Ramos (cell line): ENCODE measurements around the gene TAX1BP3.

Source experiments
- in situ Hi-C: fragments of 300-500 bp; cut with MboI; formaldehyde crosslinking; loops from one replicate; pipeline ENCODE4 v1.14.3; 2022; ENCODE audit warnings: low sequenced_read_pairs; ENCODE audit not compliant: unreplicated experiment

Gene TAX1BP3

DNA sequence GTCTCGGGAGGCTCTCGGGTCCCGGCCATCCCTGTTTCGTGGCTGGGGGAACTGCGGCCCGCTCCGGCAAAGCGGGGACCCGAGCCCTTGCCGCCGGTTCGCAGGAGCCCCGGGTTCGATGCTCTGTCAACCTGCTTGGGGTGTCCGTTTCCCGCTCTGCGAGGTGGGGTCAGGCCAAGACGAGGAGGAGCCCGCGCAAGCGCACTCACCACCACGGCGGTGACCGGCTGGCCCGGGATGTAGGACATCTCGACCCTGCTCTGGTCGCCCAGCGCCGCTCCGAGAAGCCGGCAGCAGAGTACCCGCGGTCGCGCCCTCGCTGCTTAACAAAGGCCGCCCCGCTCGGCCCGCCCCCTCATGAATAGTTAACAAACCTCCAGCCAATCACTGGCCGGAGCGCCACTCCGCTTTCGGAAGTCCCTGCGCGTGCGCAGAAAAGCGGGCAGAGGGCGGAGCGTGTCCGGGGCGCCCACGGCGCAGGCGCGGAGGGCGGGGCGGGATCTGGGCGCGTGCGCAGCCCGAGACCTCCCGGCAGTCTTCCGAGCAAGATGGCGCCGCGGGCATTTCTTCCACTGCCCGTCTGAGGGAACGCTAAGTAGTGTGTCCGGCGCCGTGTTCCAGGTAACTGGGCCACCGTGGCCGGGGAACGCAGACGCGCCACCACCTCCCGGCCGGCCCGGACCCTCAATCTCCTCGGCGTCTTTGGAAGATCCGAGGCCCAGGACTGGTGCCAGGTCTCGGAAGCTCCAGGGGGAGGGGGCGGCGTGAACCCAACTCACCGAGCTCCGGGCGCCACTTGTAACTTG, at the start of gene TAX1BP3, which contains the start of gene EMC6:
TAX1BP3 (minus strand) TSS at position 300 of the 806 bp plus-strand sequence; CDS start at position 248, 52 bp downstream.
EMC6 (plus strand) TSS at position 534 of the 806 bp plus-strand sequence. CDS start 335 bp downstream, outside the sequence.
- in situ Hi-C loops: no loop called here

DNA sequence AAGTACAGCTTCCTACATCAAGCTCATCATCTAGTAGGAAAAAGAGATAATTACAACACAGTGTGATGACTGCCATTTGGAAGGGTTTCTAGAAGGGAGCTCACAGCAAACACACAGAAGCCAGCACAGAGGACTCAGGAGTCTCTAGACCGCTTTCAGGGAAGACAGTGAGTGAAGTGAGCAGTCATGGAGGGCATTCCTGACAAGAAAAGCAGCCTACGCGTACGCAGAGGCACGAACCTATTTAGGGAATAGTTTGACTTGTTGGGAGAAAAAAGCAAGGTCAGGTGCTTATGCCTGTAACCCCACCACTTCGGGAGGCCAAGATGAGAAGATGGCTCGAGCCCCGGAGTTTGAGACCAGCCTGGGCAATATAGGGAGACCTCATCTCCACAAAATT, 46.9 kb upstream of the TAX1BP3 start:
- in situ Hi-C loops: loop anchor here (25.0 kb wide), 1 partner anchor 672 kb away; no protein-coding TSS in a partner anchor

DNA sequence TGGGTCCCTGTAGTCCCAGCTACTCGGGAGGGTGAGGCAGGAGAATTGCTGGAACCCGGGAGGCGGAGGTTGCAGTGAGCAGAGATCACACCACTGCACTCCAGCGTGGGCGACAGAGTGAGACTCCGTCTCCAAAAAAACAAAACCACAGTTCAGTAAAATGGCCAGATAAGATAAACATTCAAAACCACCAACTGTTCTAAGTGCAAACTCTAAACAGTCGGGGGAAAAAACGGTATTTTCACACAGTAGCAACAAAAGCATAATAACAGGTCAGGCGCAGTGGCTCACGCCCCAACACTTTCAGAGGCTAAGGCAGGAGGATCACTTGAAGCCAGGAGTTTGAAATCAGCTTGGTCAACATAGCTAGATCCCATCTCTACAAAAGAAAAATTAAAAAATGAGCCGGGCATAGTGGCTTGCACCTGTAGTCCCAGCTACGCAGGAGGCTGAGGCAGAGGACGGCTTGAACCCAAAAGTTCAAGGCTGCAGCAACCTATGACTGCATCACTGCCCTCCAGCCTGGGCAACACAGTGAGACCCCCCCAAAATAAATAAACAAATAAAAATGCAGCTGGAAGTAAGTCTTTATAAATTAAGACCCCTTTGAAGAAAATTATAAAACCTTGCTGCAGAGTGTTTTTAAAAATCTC, 44.6 kb upstream of the TAX1BP3 start:
- in situ Hi-C loops: loop anchor here (25.0 kb wide), 1 partner anchor 674 kb away; no protein-coding TSS in a partner anchor

DNA sequence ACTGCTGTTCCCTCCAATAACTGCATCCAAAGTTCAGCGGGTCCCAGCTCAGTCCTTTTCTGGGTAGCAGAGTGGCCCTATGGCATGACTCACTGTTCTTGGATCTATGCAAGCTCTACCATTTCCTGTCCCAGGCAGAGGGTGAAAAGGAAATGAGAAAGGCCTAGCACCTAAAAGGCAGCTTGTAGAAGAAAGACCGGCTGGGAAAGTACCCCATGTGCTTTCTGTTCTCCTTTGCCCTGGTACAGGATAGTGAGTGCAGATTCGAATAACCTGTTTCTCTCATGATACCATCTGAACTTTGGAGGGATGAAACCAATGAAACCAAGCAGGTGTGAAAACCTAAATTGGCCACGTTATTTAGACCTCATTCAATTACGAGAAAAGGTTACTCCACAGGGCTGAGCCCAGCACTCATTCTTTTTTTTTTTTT, 42.6 kb upstream of the TAX1BP3 start:
- in situ Hi-C loops: loop anchor here (25.0 kb wide), 1 partner anchor 676 kb away; no protein-coding TSS in a partner anchor

DNA sequence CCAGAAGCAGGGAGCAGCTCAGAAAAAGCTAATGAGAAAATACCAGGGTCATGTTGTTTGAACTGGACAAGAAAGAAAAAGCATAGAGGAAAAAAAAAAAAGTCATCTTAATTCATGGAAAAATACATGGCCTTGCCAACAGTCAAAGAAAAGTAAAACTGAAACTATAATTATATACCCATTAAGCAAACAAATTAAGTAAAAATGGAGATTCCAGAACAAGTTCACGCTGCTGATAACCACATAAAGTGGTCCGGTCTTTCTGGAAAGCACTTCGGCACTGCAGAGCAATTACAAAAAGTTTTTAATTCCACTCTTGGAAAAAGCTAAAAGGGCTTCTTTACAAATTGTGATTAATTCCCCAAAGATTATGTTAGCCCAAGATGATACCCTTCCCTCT, 40.0 kb upstream of the TAX1BP3 start:
- in situ Hi-C loops: loop anchor here (25.0 kb wide), 1 partner anchor 679 kb away; no protein-coding TSS in a partner anchor

DNA sequence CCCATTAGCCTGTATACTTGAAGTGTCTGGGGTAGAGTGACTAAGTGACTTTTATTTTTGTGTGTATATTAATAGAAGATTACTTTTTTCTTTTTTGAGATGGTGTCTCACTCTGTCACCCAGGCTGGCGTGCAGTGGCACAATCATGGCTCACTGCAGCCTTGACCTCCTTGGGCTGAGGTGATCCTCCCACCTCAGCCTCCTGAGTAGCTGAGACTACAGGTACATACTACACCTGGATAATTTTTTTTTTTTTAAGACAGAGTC, 37.3 kb upstream of the TAX1BP3 start:
- in situ Hi-C loops: loop anchor here (25.0 kb wide), 1 partner anchor 682 kb away; no protein-coding TSS in a partner anchor

GRCh38 chr17:3704931-3705717, 36.7 kb upstream of the TAX1BP3 start:
- in situ Hi-C loops: loop anchor here (25.0 kb wide), 1 partner anchor 682 kb away; no protein-coding TSS in a partner anchor

- in situ Hi-C loops: loop anchor here (25.0 kb wide), 1 partner anchor 685 kb away; no protein-coding TSS in a partner anchor
Measured at GRCh38 chr17:3702041-3702539, 33.7 kb upstream of the TAX1BP3 start.

GRCh38 chr17:3699951-3700350, 31.6 kb upstream of the TAX1BP3 start:
- in situ Hi-C loops: loop anchor here (25.0 kb wide), 1 partner anchor 687 kb away; no protein-coding TSS in a partner anchor

GRCh38 chr17:3698139-3698538, 29.8 kb upstream of the TAX1BP3 start:
- in situ Hi-C loops: no loop called here

DNA sequence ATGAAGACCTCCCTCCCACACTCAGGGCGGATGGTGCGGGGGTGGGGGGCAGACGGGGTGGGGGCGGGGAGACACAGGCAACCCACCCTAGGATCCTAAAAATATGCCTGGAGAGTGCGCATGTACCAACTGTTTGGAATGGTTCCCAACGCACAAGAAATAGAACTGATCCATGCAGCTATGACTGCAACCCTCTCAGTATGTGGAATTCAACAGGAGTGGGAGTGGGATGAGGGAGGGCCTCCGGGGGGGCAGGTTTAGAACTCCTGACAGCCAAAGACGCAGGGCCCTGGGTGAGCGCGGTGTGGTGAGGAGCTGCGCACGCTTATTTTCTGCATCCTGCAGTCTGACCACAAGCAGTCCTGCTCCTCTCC, 28.7 kb upstream of the TAX1BP3 start:
- in situ Hi-C loops: no loop called here

GRCh38 chr17:3695723-3696411, 27.5 kb upstream of the TAX1BP3 start, which contains the start of gene P2RX5:
Gene P2RX5, minus strand, starts transcription at chr17:3696155. Its CDS starts 150 bp downstream, at chr17:3696005.
- in situ Hi-C loops: no loop called here

- in situ Hi-C loops: no loop called here
Measured at GRCh38 chr17:3695129-3695722, 26.8 kb upstream of the TAX1BP3 start.

GRCh38 chr17:3693829-3694231, 25.5 kb upstream of the TAX1BP3 start:
- in situ Hi-C loops: no loop called here

DNA sequence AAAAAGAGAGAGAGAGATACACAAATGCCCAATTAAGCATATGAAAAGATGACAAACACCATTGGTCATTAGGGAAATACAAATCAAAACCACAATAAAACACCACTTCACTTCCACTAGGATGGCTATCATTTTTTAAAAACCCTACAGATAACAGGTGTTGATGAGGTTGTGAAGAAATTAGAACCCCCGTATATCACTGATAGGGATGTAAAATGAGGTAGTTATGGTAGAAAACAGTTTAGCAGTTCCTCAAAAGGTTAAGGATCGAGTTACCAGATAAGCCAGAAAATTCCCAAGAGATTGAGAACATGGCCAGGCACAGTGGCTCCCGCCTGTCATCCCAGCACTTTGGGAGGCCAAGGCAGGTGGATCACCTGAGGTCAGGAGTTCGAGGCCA, 24.8 kb upstream of the TAX1BP3 start:
- in situ Hi-C loops: no loop called here

DNA sequence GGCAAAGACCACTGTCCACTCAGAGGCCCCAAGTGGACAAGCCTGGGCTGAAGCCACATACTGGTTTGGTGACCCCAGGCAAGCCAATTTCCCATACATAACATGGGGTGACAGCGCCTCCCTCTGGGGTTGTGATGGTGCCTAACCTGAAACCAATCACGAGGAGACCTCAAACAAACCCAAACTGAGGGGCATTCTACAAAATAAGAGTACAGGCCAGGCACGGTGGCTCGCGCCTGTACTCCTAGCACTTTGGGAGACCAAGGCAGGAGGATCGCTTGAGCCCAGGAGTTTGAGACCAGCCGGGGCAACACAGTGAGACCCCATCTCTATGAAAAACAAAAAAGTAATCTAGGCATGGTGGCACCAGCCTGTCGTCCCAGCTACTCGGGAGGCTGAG, 24.0 kb upstream of the TAX1BP3 start:
- in situ Hi-C loops: no loop called here

GRCh38 chr17:3691617-3692067, 23.3 kb upstream of the TAX1BP3 start:
- in situ Hi-C loops: no loop called here

- in situ Hi-C loops: no loop called here
Measured at GRCh38 chr17:3690094-3690715, 21.8 kb upstream of the TAX1BP3 start.
